K562 (cell line): ENCODE measurements around the gene TMEM214. TPM values are rescaled to one million over a fixed set of nuclear protein-coding genes. Genes with fewer than 3 reads are reported as not detected.
A peak's percentile ranks its signal among the peaks of the same experiment; 100 is the strongest.

Experiments used
- ATF4 ChIP-seq: fragments of 450-650 bp; formaldehyde crosslinking; IDR thresholded peaks from 2 replicates; pipeline ENCODE4 v1.4.0; 2022; ENCODE audit warnings: mild to moderate bottlenecking, moderate library complexity
- JUN ChIP-seq, 2 experiments: sonication (generic) in 1 of 2; formaldehyde crosslinking in 1 of 2; IDR thresholded peaks; 2 replicates each; pipeline versions ENCODE4 v1.6.1 to v1.8.0; 2012 to 2022; ENCODE audit warnings: borderline replicate concordance in 2 of 2, mild to moderate bottlenecking in 2 of 2, improper control_type of control experiment in 1 of 2, low read depth in 1 of 2, low read length in 1 of 2, missing genetic modification reagents in 1 of 2
- MECOM ChIP-seq: fragments of 250-450 bp; sonication (Bioruptor Pico); IDR thresholded peaks from 2 replicates; pipeline ENCODE4 v1.8.0; 2022; ENCODE audit warnings: inconsistent platforms
- MEF2D ChIP-seq: conservative IDR thresholded peaks from 2 replicates; pipeline ENCODE4 v1.6.1; 2016; ENCODE audit warnings: low read depth, missing genetic modification characterization, missing compliant biosample characterization
- NRF1 ChIP-seq, 2 experiments: fragments of 450-650 bp; IDR thresholded peaks in 1 of 2; conservative IDR thresholded peaks in 1 of 2; 2 replicates each; pipeline ENCODE4 v1.6.1; 2014; ENCODE audit warnings: mild to moderate bottlenecking in 2 of 2
- RAD21 ChIP-seq, 2 experiments: fragments of 250-450 bp in 1 of 2; fragments of 450-650 bp in 1 of 2; sonication (Bioruptor Pico) in 1 of 2; formaldehyde crosslinking in 1 of 2; IDR thresholded peaks in 1 of 2; conservative IDR thresholded peaks in 1 of 2; 2 replicates each; pipeline versions ENCODE4 v1.4.0 to v1.8.0; 2020 to 2022; ENCODE audit warnings: mild to moderate bottlenecking in 2 of 2, moderate library complexity in 1 of 2
- SMARCA5 ChIP-seq: fragments of 450-650 bp; IDR thresholded peaks from 2 replicates; pipeline ENCODE4 v1.6.1; 2016
- YY1 ChIP-seq, 3 experiments: IDR thresholded peaks; 2 replicates each; pipeline ENCODE4 v1.6.1; 2011; ENCODE audit warnings: low read length in 2 of 3, mild to moderate bottlenecking in 2 of 3, moderate library complexity in 2 of 3, borderline replicate concordance in 1 of 3, control low read depth in 1 of 3, low read depth in 1 of 3; ENCODE audit not compliant: insufficient read depth in 3 of 3, insufficient replicate concordance in 2 of 3, control insufficient read depth in 1 of 3, insufficient read length in 1 of 3; ENCODE audit errors: extremely low read depth in 1 of 3
- ZNF143 ChIP-seq: sonication (generic); formaldehyde crosslinking; IDR thresholded peaks from 2 replicates; pipeline ENCODE4 v1.9.0; 2022; ENCODE audit warnings: mild to moderate bottlenecking, missing genetic modification reagents
- ZNF175 ChIP-seq: fragments of 200-800 bp; sonication (Bioruptor generic); IDR thresholded peaks from 2 replicates; pipeline ENCODE4 v1.6.1; 2016; ENCODE audit warnings: low read depth, mild to moderate bottlenecking, missing genetic modification characterization, missing compliant biosample characterization
- ZNF263 ChIP-seq: sonication (generic); formaldehyde crosslinking; IDR thresholded peaks from 2 replicates; pipeline ENCODE4 v1.8.0; 2022; ENCODE audit warnings: mild to moderate bottlenecking, missing genetic modification reagents, borderline replicate concordance
- ZNF408 ChIP-seq: fragments of 250-450 bp; sonication (Bioruptor Pico); IDR thresholded peaks from 2 replicates; pipeline ENCODE4 v1.4.0; 2020; ENCODE audit warnings: low read depth, mild to moderate bottlenecking, moderate library complexity
- ZNF639 ChIP-seq, 2 experiments: fragments of 200-800 bp in 1 of 2; sonication (Bioruptor generic) in 1 of 2; sonication (generic) in 1 of 2; formaldehyde crosslinking in 1 of 2; IDR thresholded peaks in 1 of 2; conservative IDR thresholded peaks in 1 of 2; 2 replicates each; pipeline versions ENCODE4 v1.5.0 to v1.6.1; 2016 to 2020; ENCODE audit warnings: missing compliant biosample characterization in 1 of 2, missing genetic modification characterization in 1 of 2, missing genetic modification reagents in 1 of 2
- polyA plus RNA-seq, 8 experiments: library from polyadenylated mRNA; depleted of rRNA in 4 of 8; stranded (reverse) in 5 of 8; unstranded in 3 of 8; fragments of >200 nt; fragmentation: Nextera tagmentation in 2 of 8; fragmentation: Illumina TruSeq in 1 of 8; extraction: Ambion mirVana in 2 of 8; extraction: Trizol in 1 of 8; gene quantifications; 2 replicates each; pipeline versions ENCODE4 v1.2.1 to v1.2.3, GENCODE V29; 2011 to 2014; ENCODE audit warnings: inconsistent platforms in 1 of 8, missing spikeins in 1 of 8
- total RNA-seq, 7 experiments: library from RNA; depleted of rRNA in 6 of 7; stranded (reverse); fragments of >200 nt in 6 of 7; fragmentation: Illumina TruSeq in 2 of 7; extraction: Trizol in 2 of 7; gene quantifications; 2 replicates each; pipeline versions ENCODE4 v1.2.1 to v1.2.3, GENCODE V29; 2011 to 2021; ENCODE audit warnings: low replicate concordance in 1 of 7
- TF ChIP-seq, protein P1 (sequence below): IDR thresholded peaks from 2 replicates; pipeline ENCODE4 v1.6.1; 2011; ENCODE audit warnings: borderline replicate concordance, low read depth, mild to moderate bottlenecking, moderate library complexity, low read length; ENCODE audit not compliant: insufficient read depth, poor library complexity, severe bottlenecking
- TF ChIP-seq, protein P2 (sequence below): fragments of 450-650 bp; IDR thresholded peaks from 2 replicates; pipeline ENCODE4 v1.6.1; 2016
- TF ChIP-seq, protein P3 (sequence below): fragments of 450-650 bp; formaldehyde crosslinking; IDR thresholded peaks from 2 replicates; pipeline ENCODE4 v1.4.0; 2020; ENCODE audit warnings: mild to moderate bottlenecking, moderate library complexity

Gene TMEM214
- total and polyA plus RNA-seq, 9 of the 15 experiments (the other 6 are each of a cell fraction or from before 2014, with no cell fraction given) = 11.4 to 81.4 (median 44.1) TPM

- TF ChIP-seq, protein P1, sequence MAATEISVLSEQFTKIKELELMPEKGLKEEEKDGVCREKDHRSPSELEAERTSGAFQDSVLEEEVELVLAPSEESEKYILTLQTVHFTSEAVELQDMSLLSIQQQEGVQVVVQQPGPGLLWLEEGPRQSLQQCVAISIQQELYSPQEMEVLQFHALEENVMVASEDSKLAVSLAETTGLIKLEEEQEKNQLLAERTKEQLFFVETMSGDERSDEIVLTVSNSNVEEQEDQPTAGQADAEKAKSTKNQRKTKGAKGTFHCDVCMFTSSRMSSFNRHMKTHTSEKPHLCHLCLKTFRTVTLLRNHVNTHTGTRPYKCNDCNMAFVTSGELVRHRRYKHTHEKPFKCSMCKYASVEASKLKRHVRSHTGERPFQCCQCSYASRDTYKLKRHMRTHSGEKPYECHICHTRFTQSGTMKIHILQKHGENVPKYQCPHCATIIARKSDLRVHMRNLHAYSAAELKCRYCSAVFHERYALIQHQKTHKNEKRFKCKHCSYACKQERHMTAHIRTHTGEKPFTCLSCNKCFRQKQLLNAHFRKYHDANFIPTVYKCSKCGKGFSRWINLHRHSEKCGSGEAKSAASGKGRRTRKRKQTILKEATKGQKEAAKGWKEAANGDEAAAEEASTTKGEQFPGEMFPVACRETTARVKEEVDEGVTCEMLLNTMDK = peak; percentile 20
- TF ChIP-seq ZNF143 (CRISPR knock-in tag) = peak; percentile 93
- TF ChIP-seq MEF2D (tag) = 0 out of 2 replicates have a peak, but pooled peaks have one; percentile 40
- TF ChIP-seq ZNF639 (CRISPR knock-in tag; conservative IDR thresholded peaks at IDR 0.05 in 1 of 2, IDR thresholded peaks at IDR 0.05 in 1 of 2) = no peak
- 0 out of 4 replicates have a peak, but pooled peaks of 1 of the 2 experiments have one; percentile 2 for TF ChIP-seq RAD21 (CRISPR knock-in tag; conservative IDR thresholded peaks at IDR 0.05 in 1 of 2, IDR thresholded peaks at IDR 0.05 in 1 of 2)
- TF ChIP-seq, protein P2, sequence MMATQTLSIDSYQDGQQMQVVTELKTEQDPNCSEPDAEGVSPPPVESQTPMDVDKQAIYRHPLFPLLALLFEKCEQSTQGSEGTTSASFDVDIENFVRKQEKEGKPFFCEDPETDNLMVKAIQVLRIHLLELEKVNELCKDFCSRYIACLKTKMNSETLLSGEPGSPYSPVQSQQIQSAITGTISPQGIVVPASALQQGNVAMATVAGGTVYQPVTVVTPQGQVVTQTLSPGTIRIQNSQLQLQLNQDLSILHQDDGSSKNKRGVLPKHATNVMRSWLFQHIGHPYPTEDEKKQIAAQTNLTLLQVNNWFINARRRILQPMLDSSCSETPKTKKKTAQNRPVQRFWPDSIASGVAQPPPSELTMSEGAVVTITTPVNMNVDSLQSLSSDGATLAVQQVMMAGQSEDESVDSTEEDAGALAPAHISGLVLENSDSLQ = peak; percentile 69
- peak; percentile 74 to 78 for TF ChIP-seq NRF1 (conservative IDR thresholded peaks at IDR 0.05 in 1 of 2, IDR thresholded peaks at IDR 0.05 in 1 of 2)
- TF ChIP-seq SMARCA5 = peak; percentile 32; the same call in 1 of the 2 replicates
- TF ChIP-seq, protein P3, sequence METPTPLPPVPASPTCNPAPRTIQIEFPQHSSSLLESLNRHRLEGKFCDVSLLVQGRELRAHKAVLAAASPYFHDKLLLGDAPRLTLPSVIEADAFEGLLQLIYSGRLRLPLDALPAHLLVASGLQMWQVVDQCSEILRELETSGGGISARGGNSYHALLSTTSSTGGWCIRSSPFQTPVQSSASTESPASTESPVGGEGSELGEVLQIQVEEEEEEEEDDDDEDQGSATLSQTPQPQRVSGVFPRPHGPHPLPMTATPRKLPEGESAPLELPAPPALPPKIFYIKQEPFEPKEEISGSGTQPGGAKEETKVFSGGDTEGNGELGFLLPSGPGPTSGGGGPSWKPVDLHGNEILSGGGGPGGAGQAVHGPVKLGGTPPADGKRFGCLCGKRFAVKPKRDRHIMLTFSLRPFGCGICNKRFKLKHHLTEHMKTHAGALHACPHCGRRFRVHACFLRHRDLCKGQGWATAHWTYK = 0 out of 2 replicates have a peak, but pooled peaks have one; percentile 15
- 0 out of 2 replicates have a peak, but pooled peaks have one; percentile 10 for TF ChIP-seq JUN (IDR thresholded peaks at IDR 0.05; ENCODE audit: borderline replicate concordance, low read depth, low read length)
- TF ChIP-seq JUN (CRISPR knock-in tag; IDR thresholded peaks at IDR 0.05; ENCODE audit: borderline replicate concordance) = no peak
- TF ChIP-seq YY1 (IDR thresholded peaks at IDR 0.05; ENCODE audit: borderline replicate concordance in 1 of 3, control insufficient read depth in 1 of 3, extremely low read depth in 1 of 3, insufficient read depth in 3 of 3, insufficient read length in 1 of 3, insufficient replicate concordance in 2 of 3, low read depth in 1 of 3, low read length in 2 of 3) = peak in 2 of 3 experiments; percentile 76 to 77
- TF ChIP-seq ZNF408 = no peak
- 0 out of 2 replicates have a peak, but pooled peaks have one; percentile 61 for TF ChIP-seq ZNF175
- peak; percentile 66; the same call in 1 of the 2 replicates for TF ChIP-seq MECOM (CRISPR knock-in tag)
- TF ChIP-seq ATF4 (CRISPR knock-in tag) = peak; percentile 23; the same call in 1 of the 2 replicates
- peak; percentile 63 for TF ChIP-seq ZNF263 (CRISPR knock-in tag)
Observed at GRCh38 chr2:27032495-27033252, at the start of gene TMEM214 (continued).
